Natural killer cell (primary cell): Measurements from ENCODE around the gene HS3ST4. TPM values are rescaled to one million over a fixed set of nuclear protein-coding genes. Genes with fewer than 3 reads are reported as not detected.

ENCODE experiments used
- ATAC-seq, 3 donors: fragments of 150-1000 bp in 2 of 3; fragments of 200-7000 bp in 1 of 3; cut with Tn5 transposase; 1 replicate in 1 of 3; 2 replicates in 2 of 3; pipeline ENCODE4 v1.10.0; 2021; ENCODE audit warnings: mild to moderate bottlenecking in 2 of 3, moderate library complexity in 2 of 3
- DNase-seq, 2 donors: peaks; one replicate each; pipeline versions ENCODE4 v3.0.0 to v3.0.0-alpha.2; 2013 to 2021; ENCODE audit warnings: mixed read lengths in 1 of 2
- H3K27ac ChIP-seq: one replicate; pipeline ENCODE4 v1.5.1; 2013; ENCODE audit warnings: mild to moderate bottlenecking, low read length
- H3K27me3 ChIP-seq: one replicate; pipeline ENCODE4 v1.6.1; 2013; ENCODE audit warnings: low read length; ENCODE audit not compliant: control insufficient read depth, insufficient read depth
- H3K36me3 ChIP-seq: one replicate; pipeline ENCODE4 v1.6.1; 2013; ENCODE audit warnings: low read length; ENCODE audit not compliant: control insufficient read depth, insufficient read depth
- H3K4me1 ChIP-seq: one replicate; pipeline ENCODE4 v1.6.1; 2013; ENCODE audit warnings: low read length; ENCODE audit not compliant: control insufficient read depth, insufficient read depth
- H3K4me3 ChIP-seq: one replicate; pipeline ENCODE4 v1.5.1; 2013; ENCODE audit warnings: low read length
- H3K9me3 ChIP-seq: one replicate; pipeline ENCODE4 v1.6.1; 2013; ENCODE audit warnings: low read length; ENCODE audit not compliant: control insufficient read depth, insufficient read depth
- H3K27ac Mint-ChIP-seq, 2 donors: one replicate each; pipeline ENCODE4 v1.8.0; 2022; ENCODE audit warnings: mild to moderate bottlenecking in 2 of 2, mixed read lengths in 2 of 2, moderate library complexity in 1 of 2
- H3K27me3 Mint-ChIP-seq, 2 donors: one replicate each; pipeline ENCODE4 v1.8.0; 2022; ENCODE audit warnings: low read depth in 2 of 2, mixed read lengths in 2 of 2
- H3K36me3 Mint-ChIP-seq: one replicate; pipeline ENCODE4 v1.8.0; 2022; ENCODE audit warnings: mixed read lengths
- H3K4me1 Mint-ChIP-seq, 2 donors: one replicate each; pipeline ENCODE4 v1.8.0; 2022; ENCODE audit warnings: mixed read lengths in 2 of 2
- H3K4me3 Mint-ChIP-seq: one replicate; pipeline ENCODE4 v1.8.0; 2022; ENCODE audit warnings: mild to moderate bottlenecking, moderate library complexity, mixed read lengths
- H3K9me3 Mint-ChIP-seq, 2 donors: one replicate each; pipeline ENCODE4 v1.8.0; 2022; ENCODE audit warnings: mixed read lengths in 2 of 2
- CTCF ChIP-seq: fragments of 200-600 bp; IDR thresholded peaks from one replicate; pipeline ENCODE4 v1.8.0; 2022; ENCODE audit warnings: antibody characterized with exemption
- WGBS: methylation state at CpG from one replicate; pipeline ENCODE4 v1.1.7; 2013; ENCODE audit warnings: missing lambda C conversion rate; ENCODE audit not compliant: insufficient coverage; 5-methylcytosine and 5-hydroxymethylcytosine counted together
- intact Hi-C: fragments of 100-400 bp; cut with micrococcal nuclease; formaldehyde crosslinking; loops from one replicate; pipeline ENCODE4 v1.14.2; 2022
- total RNA-seq, 4 donors: library from RNA; stranded (reverse); fragments of 120-200 nt in 1 of 4; gene quantifications; one replicate each; pipeline versions ENCODE4 v1.2.3 to v1.2.4, GENCODE V29; 2013 to 2022

The HS3ST4 gene
- total RNA-seq, 3 donors from 2014 or later (not counting 1 experiment from before 2014, with no cell fraction given) = not detected

- Mint-ChIP-seq H3K4me1 (no peaks in the 10 kb centered on the region), H3K4me3 (no peak overlapping the region), H3K36me3 (no peaks in the 10 kb centered on the region), H3K27me3 (peaks cover 0 to 3% of the 10 kb centered on the region in 2 donors), H3K9me3 (no peaks in the 10 kb centered on the region), H3K27ac (no peak overlapping the region)
- no peak overlapping the region for H3K27ac ChIP-seq
- TF ChIP-seq CTCF = no peak
- no peaks in the 10 kb centered on the region for H3K36me3 ChIP-seq
- H3K9me3 ChIP-seq = no peaks in the 10 kb centered on the region
- H3K4me3 ChIP-seq = no peak overlapping the region
- no peaks in the 10 kb centered on the region for H3K4me1 ChIP-seq
- ATAC-seq (no peak), DNase-seq (no peak)
- intact Hi-C loops = no loop called here
- WGBS = 51% methylated on average over 5 of the region's 5 CpGs
- H3K27me3 ChIP-seq = no peaks in the 10 kb centered on the region
These were observed 378.7 kb downstream of the HS3ST4 start for GRCh38 chr16:26070302-26071100.

- ATAC-seq (no peak), DNase-seq (no peak)
- Mint-ChIP-seq H3K27ac (no peak overlapping the region), H3K4me1 (no peaks in the 10 kb centered on the region), H3K9me3 (no peaks in the 10 kb centered on the region), H3K27me3 (peaks cover 0 to 3% of the 10 kb centered on the region in 2 donors), H3K36me3 (no peaks in the 10 kb centered on the region), H3K4me3 (no peak overlapping the region)
- no peak for TF ChIP-seq CTCF
- H3K27me3 ChIP-seq = no peaks in the 10 kb centered on the region
- H3K4me1 ChIP-seq = no peaks in the 10 kb centered on the region
- WGBS = 62% methylated on average over 8 of the region's 9 CpGs
- intact Hi-C loops = no loop called here
- H3K27ac ChIP-seq = no peak overlapping the region
- no peaks in the 10 kb centered on the region for H3K36me3 ChIP-seq
- H3K4me3 ChIP-seq = no peak overlapping the region
- no peaks in the 10 kb centered on the region for H3K9me3 ChIP-seq
These were observed 379.5 kb downstream of the HS3ST4 start for GRCh38 chr16:26071101-26071866.

GRCh38 chr16:26078716-26079355 is 387.1 kb downstream of the HS3ST4 start:
- no peak for TF ChIP-seq CTCF
- no peak for DNase-seq
- WGBS = 38% methylated on average over 10 of the region's 10 CpGs

More at GRCh38 chr16:26078716-26079355, 387.1 kb downstream of the HS3ST4 start:
- H3K4me1 ChIP-seq = no peaks in the 10 kb centered on the region
- ATAC-seq = no peak
- intact Hi-C loops = no loop called here
- H3K36me3 Mint-ChIP-seq = no peaks in the 10 kb centered on the region
- H3K27me3 ChIP-seq = no peaks in the 10 kb centered on the region
- H3K27ac Mint-ChIP-seq = no peak overlapping the region
- no peaks in the 10 kb centered on the region for H3K4me1 Mint-ChIP-seq
- no peak overlapping the region for H3K4me3 ChIP-seq
- H3K4me3 Mint-ChIP-seq = no peak overlapping the region
- H3K36me3 ChIP-seq = no peaks in the 10 kb centered on the region
- no peaks in the 10 kb centered on the region for H3K9me3 Mint-ChIP-seq
- H3K9me3 ChIP-seq = no peaks in the 10 kb centered on the region
- H3K27me3 Mint-ChIP-seq = no peaks in the 10 kb centered on the region
- H3K27ac ChIP-seq = no peak overlapping the region
